Mesodermal cell (in vitro differentiated cells): ENCODE results near the gene GSTP1.
"Not testable (repeated sequence)": the region's sequence is repeated elsewhere in the genome, so short reads cannot be mapped to it uniquely, and the experiment has no call there.

ENCODE experiments used
- H3K27ac ChIP-seq: 2 replicates; pipeline ENCODE4 v1.7.0; 2013; ENCODE audit warnings: mild to moderate bottlenecking, low read depth, low read length, moderate library complexity; ENCODE audit not compliant: severe bottlenecking
- H3K36me3 ChIP-seq: 2 replicates; pipeline ENCODE4 v1.7.1; 2013; ENCODE audit warnings: mild to moderate bottlenecking, low read length, moderate library complexity; ENCODE audit not compliant: control insufficient read depth, insufficient read depth
- H3K4me1 ChIP-seq: one replicate; pipeline ENCODE4 v1.7.1; 2013; ENCODE audit warnings: mild to moderate bottlenecking, low read length; ENCODE audit not compliant: insufficient read depth, control insufficient read depth, poor library complexity, severe bottlenecking
- H3K4me3 ChIP-seq: 2 replicates; pipeline ENCODE4 v1.7.0; 2013; ENCODE audit warnings: low read length, control low read depth, mild to moderate bottlenecking; ENCODE audit not compliant: insufficient read depth, poor library complexity, severe bottlenecking; ENCODE audit errors: extremely low read depth
- H3K9me3 ChIP-seq: 2 replicates; pipeline ENCODE4 v1.7.1; 2013; ENCODE audit warnings: mild to moderate bottlenecking, low read length, moderate library complexity; ENCODE audit not compliant: control insufficient read depth
- WGBS, 2 experiments: methylation state at CpG; one replicate each; pipeline ENCODE4 v1.1.5; 2013; ENCODE audit warnings: missing lambda C conversion rate in 2 of 2; ENCODE audit not compliant: insufficient coverage in 2 of 2; 5-methylcytosine and 5-hydroxymethylcytosine counted together

Gene GSTP1

GRCh38 chr11:67623795-67624194, 40.2 kb downstream of the GSTP1 start:
- H3K27ac ChIP-seq, H3K4me1 ChIP-seq: not testable (repeated sequence)
- 100% methylated on average over 1 of the region's 1 CpG for whole genome bisulfite sequencing, 2 experiments

GRCh38 chr11:67626131-67626833, 42.7 kb downstream of the GSTP1 start:
- H3K4me1 ChIP-seq, H3K4me3 ChIP-seq, H3K36me3 ChIP-seq, H3K27ac ChIP-seq, H3K9me3 ChIP-seq: not testable (repeated sequence)
- WGBS, 2 experiments, result 94 to 97% methylated on average over 3 to 6 of the region's 10 CpGs

More at GRCh38 chr11:67623795-67624194, 40.2 kb downstream of the GSTP1 start:
- not testable (repeated sequence) for H3K9me3 ChIP-seq, H3K36me3 ChIP-seq, H3K4me3 ChIP-seq

GRCh38 chr11:67626970-67627369, 43.4 kb downstream of the GSTP1 start:
- Histone ChIP-seq H3K36me3 (no peaks in the 10 kb centered on the region), H3K4me3 (no peak overlapping the region), H3K4me1 (peaks cover 6% of the 10 kb centered on the region), H3K27ac (no peak overlapping the region), H3K9me3 (no peaks in the 10 kb centered on the region)
- WGBS, 2 experiments, result 70 to 91% methylated on average over 4 to 5 of the region's 10 CpGs

GRCh38 chr11:67627441-67627811, 43.8 kb downstream of the GSTP1 start:
- H3K9me3 ChIP-seq, result no peaks in the 10 kb centered on the region
- no peaks in the 10 kb centered on the region for H3K36me3 ChIP-seq
- peaks cover 6% of the 10 kb centered on the region for H3K4me1 ChIP-seq
- H3K27ac ChIP-seq, result no peak overlapping the region
- H3K4me3 ChIP-seq, result no peak overlapping the region
- WGBS, 2 experiments, result 87 to 92% methylated on average over 5 to 6 of the region's 6 CpGs

GRCh38 chr11:67627812-67628624, 44.4 kb downstream of the GSTP1 start:
- 91% methylated on average over 12 to 13 of the region's 15 CpGs for WGBS, 2 experiments

GRCh38 chr11:67628710-67629385, 45.2 kb downstream of the GSTP1 start:
- Histone ChIP-seq H3K9me3 (no peaks in the 10 kb centered on the region), H3K4me3 (peak overlapping the region; percentile 54), H3K36me3 (no peaks in the 10 kb centered on the region), H3K4me1 (peaks cover 6% of the 10 kb centered on the region), H3K27ac (no peak overlapping the region)
- 55 to 59% methylated on average over 17 to 21 of the region's 25 CpGs for WGBS, 2 experiments

More at GRCh38 chr11:67627812-67628624, 44.4 kb downstream of the GSTP1 start:
- Histone ChIP-seq H3K4me1 (peaks cover 6% of the 10 kb centered on the region), H3K4me3 (no peak overlapping the region), H3K36me3 (no peaks in the 10 kb centered on the region), H3K27ac (no peak overlapping the region), H3K9me3 (no peaks in the 10 kb centered on the region)

GRCh38 chr11:67629386-67630227, 46.0 kb downstream of the GSTP1 start, which contains the start of gene NUDT8:
Gene NUDT8 (minus strand): TSS chr11:67629937. CDS start chr11:67629911, 26 bp downstream.
- Histone ChIP-seq H3K4me1 (peaks cover 6% of the 10 kb centered on the region), H3K9me3 (no peaks in the 10 kb centered on the region), H3K4me3 (peak within 1 kb of the TSS; percentile 54), H3K27ac (peak within 1 kb of the TSS; percentile 79), H3K36me3 (no peaks in the 10 kb centered on the region)
- 0 to 1% methylated on average over 48 to 70 of the region's 102 CpGs for WGBS, 2 experiments

GRCh38 chr11:67630228-67630942, 46.8 kb downstream of the GSTP1 start:
- Histone ChIP-seq H3K27ac (peak overlapping the region; percentile 79), H3K4me3 (peak overlapping the region; percentile 54), H3K36me3 (no peaks in the 10 kb centered on the region), H3K9me3 (no peaks in the 10 kb centered on the region), H3K4me1 (peaks cover 6% of the 10 kb centered on the region)
- 1% methylated on average over 45 to 53 of the region's 70 CpGs for WGBS, 2 experiments

GRCh38 chr11:67630943-67631331, 47.3 kb downstream of the GSTP1 start:
- 62 to 64% methylated on average over 11 to 14 of the region's 16 CpGs for WGBS, 2 experiments
- Histone ChIP-seq H3K27ac (peak overlapping the region; percentile 79), H3K9me3 (no peaks in the 10 kb centered on the region), H3K4me3 (peak overlapping the region; percentile 54), H3K4me1 (peaks cover 6% of the 10 kb centered on the region), H3K36me3 (no peaks in the 10 kb centered on the region)
